HUES6 (cell line): Measurements from ENCODE around the gene SGK1.

Experiments used
- H3K27ac ChIP-seq: 2 replicates; pipeline ENCODE4 v1.7.0; 2013; ENCODE audit warnings: low read depth, mild to moderate bottlenecking, low read length, inconsistent platforms
- H3K27me3 ChIP-seq: 2 replicates; pipeline ENCODE4 v1.6.1; 2013; ENCODE audit warnings: low read length; ENCODE audit not compliant: control insufficient read depth, insufficient read depth
- H3K36me3 ChIP-seq: 2 replicates; pipeline ENCODE4 v1.6.1; 2013; ENCODE audit warnings: low read length; ENCODE audit not compliant: control insufficient read depth, insufficient read depth
- H3K4me1 ChIP-seq: 2 replicates; pipeline ENCODE4 v1.6.1; 2013; ENCODE audit warnings: low read length; ENCODE audit not compliant: control insufficient read depth, insufficient read depth
- H3K4me3 ChIP-seq: 2 replicates; pipeline ENCODE4 v1.5.1; 2013; ENCODE audit warnings: low read depth, low read length
- H3K9ac ChIP-seq: one replicate; pipeline ENCODE4 v1.6.1; 2013; ENCODE audit warnings: mild to moderate bottlenecking, low read length
- H3K9me3 ChIP-seq: 2 replicates; pipeline ENCODE4 v1.6.1; 2013; ENCODE audit warnings: low read depth, low read length; ENCODE audit not compliant: control insufficient read depth, insufficient read depth

The SGK1 gene

GRCh38 chr6:134146268-134147033 is 171.5 kb downstream of the SGK1 start:
- Histone ChIP-seq H3K4me3 (no peak overlapping the region), H3K9me3 (no peaks in the 10 kb centered on the region), H3K9ac (no peak overlapping the region), H3K4me1 (no peaks in the 10 kb centered on the region), H3K27ac (no peak overlapping the region), H3K36me3 (no peaks in the 10 kb centered on the region), H3K27me3 (no peaks in the 10 kb centered on the region)

GRCh38 chr6:134145786-134146185 is 172.1 kb downstream of the SGK1 start:
- Histone ChIP-seq H3K9ac (no peak overlapping the region), H3K4me1 (no peaks in the 10 kb centered on the region), H3K4me3 (no peak overlapping the region), H3K27ac (no peak overlapping the region), H3K36me3 (no peaks in the 10 kb centered on the region), H3K9me3 (no peaks in the 10 kb centered on the region), H3K27me3 (no peaks in the 10 kb centered on the region)

- Histone ChIP-seq H3K27me3 (no peaks in the 10 kb centered on the region), H3K4me3 (no peak overlapping the region), H3K4me1 (no peaks in the 10 kb centered on the region), H3K36me3 (no peaks in the 10 kb centered on the region), H3K9me3 (no peaks in the 10 kb centered on the region), H3K27ac (no peak overlapping the region), H3K9ac (no peak overlapping the region)
These were observed 179.5 kb downstream of the SGK1 start for GRCh38 chr6:134138226-134138975.

- Histone ChIP-seq H3K9ac (no peak overlapping the region), H3K27me3 (no peaks in the 10 kb centered on the region), H3K4me1 (no peaks in the 10 kb centered on the region)
These were observed 183.3 kb downstream of the SGK1 start for GRCh38 chr6:134134654-134135053.

GRCh38 chr6:134132494-134133141 is 185.3 kb downstream of the SGK1 start:
- no peaks in the 10 kb centered on the region for H3K36me3 ChIP-seq
- H3K4me3 ChIP-seq = no peak overlapping the region
- no peaks in the 10 kb centered on the region for H3K27me3 ChIP-seq
- H3K27ac ChIP-seq = no peak overlapping the region
- H3K9ac ChIP-seq = no peak overlapping the region
- peaks cover 9% of the 10 kb centered on the region; the same call in 1 of the 2 replicates for H3K9me3 ChIP-seq
- no peaks in the 10 kb centered on the region for H3K4me1 ChIP-seq

More at GRCh38 chr6:134134654-134135053, 183.3 kb downstream of the SGK1 start:
- no peak overlapping the region for H3K27ac ChIP-seq
- no peaks in the 10 kb centered on the region for H3K36me3 ChIP-seq
- H3K4me3 ChIP-seq = no peak overlapping the region
- H3K9me3 ChIP-seq = peaks cover 9% of the 10 kb centered on the region; the same call in 1 of the 2 replicates

- H3K27me3 ChIP-seq = no peaks in the 10 kb centered on the region
- H3K36me3 ChIP-seq = no peaks in the 10 kb centered on the region
- peaks cover 9% of the 10 kb centered on the region; the same call in 1 of the 2 replicates for H3K9me3 ChIP-seq
- no peak overlapping the region for H3K27ac ChIP-seq
- no peak overlapping the region for H3K9ac ChIP-seq
- no peaks in the 10 kb centered on the region for H3K4me1 ChIP-seq
- H3K4me3 ChIP-seq = no peak overlapping the region
These were observed 186.3 kb downstream of the SGK1 start for GRCh38 chr6:134131530-134132139.

- Histone ChIP-seq H3K4me3 (no peak overlapping the region), H3K9ac (no peak overlapping the region), H3K36me3 (no peaks in the 10 kb centered on the region), H3K4me1 (no peaks in the 10 kb centered on the region), H3K27me3 (no peaks in the 10 kb centered on the region), H3K27ac (no peak overlapping the region), H3K9me3 (peaks cover 9% of the 10 kb centered on the region; the same call in 1 of the 2 replicates)
These were observed 189.8 kb downstream of the SGK1 start for GRCh38 chr6:134128146-134128545.

- Histone ChIP-seq H3K4me3 (no peak overlapping the region), H3K27me3 (no peaks in the 10 kb centered on the region), H3K9me3 (0 out of 2 replicates have a peak, but pooled peaks cover 3% of the 10 kb centered on the region), H3K36me3 (no peaks in the 10 kb centered on the region), H3K27ac (no peak overlapping the region), H3K9ac (no peak overlapping the region), H3K4me1 (no peaks in the 10 kb centered on the region)
These were observed 194.2 kb downstream of the SGK1 start for GRCh38 chr6:134123666-134124208.

- no peak overlapping the region for H3K27ac ChIP-seq
- H3K36me3 ChIP-seq = no peaks in the 10 kb centered on the region
- no peaks in the 10 kb centered on the region for H3K4me1 ChIP-seq
- H3K27me3 ChIP-seq = no peaks in the 10 kb centered on the region
- no peak overlapping the region for H3K9ac ChIP-seq
- H3K4me3 ChIP-seq = no peak overlapping the region
- H3K9me3 ChIP-seq = 0 out of 2 replicates have a peak, but pooled peaks cover 3% of the 10 kb centered on the region
These were observed 195.1 kb downstream of the SGK1 start for GRCh38 chr6:134122775-134123174.

- Histone ChIP-seq H3K4me3 (no peak overlapping the region), H3K27me3 (no peaks in the 10 kb centered on the region), H3K27ac (no peak overlapping the region), H3K9me3 (0 out of 2 replicates have a peak, but pooled peaks cover 3% of the 10 kb centered on the region), H3K4me1 (no peaks in the 10 kb centered on the region), H3K36me3 (no peaks in the 10 kb centered on the region), H3K9ac (no peak overlapping the region)
These were observed 198.4 kb downstream of the SGK1 start for GRCh38 chr6:134119486-134119885.
